HG02981 (cell line): ENCODE results near the gene USE1.
"Not testable (repeated sequence)": the region's sequence is repeated elsewhere in the genome, so short reads cannot be mapped to it uniquely, and the experiment has no call there.

Experiments used
- ATAC-seq: cut with Tn5 transposase; IDR thresholded peaks from one replicate; pipeline ENCODE4 v1.9.1; 2021; ENCODE audit warnings: mild to moderate bottlenecking, moderate library complexity; ENCODE audit not compliant: unreplicated experiment

USE1 gene

GRCh38 chr19:17215127-17215971 lies at the start of gene USE1:
USE1 (plus strand) TSS chr19:17215357; CDS start chr19:17215406, 49 bp downstream.
- peak; percentile 78 for ATAC-seq

- no peak for ATAC-seq
Observed at GRCh38 chr19:17165715-17166114, 49.4 kb upstream of the USE1 start.

GRCh38 chr19:17170538-17171297 lies 44.4 kb upstream of the USE1 start:
- ATAC-seq: no peak

GRCh38 chr19:17171874-17172273 lies 43.3 kb upstream of the USE1 start:
- no peak for ATAC-seq

- ATAC-seq: no peak
Observed at GRCh38 chr19:17172624-17173345, 42.4 kb upstream of the USE1 start.

GRCh38 chr19:17178291-17178690 lies 36.9 kb upstream of the USE1 start:
- no peak for ATAC-seq

- no peak for ATAC-seq
Observed at GRCh38 chr19:17180997-17181702, 34.0 kb upstream of the USE1 start.

GRCh38 chr19:17183271-17183761 lies 31.8 kb upstream of the USE1 start:
- ATAC-seq: no peak

- ATAC-seq: no peak
Observed at GRCh38 chr19:17183858-17184321, 31.3 kb upstream of the USE1 start.

- no peak for ATAC-seq
Observed at GRCh38 chr19:17184371-17184841, 30.8 kb upstream of the USE1 start.

GRCh38 chr19:17185590-17185989 lies 29.6 kb upstream of the USE1 start:
- no peak for ATAC-seq

GRCh38 chr19:17191736-17192135 lies 23.4 kb upstream of the USE1 start:
- ATAC-seq: not testable (repeated sequence)

- no peak for ATAC-seq
Observed at GRCh38 chr19:17192751-17193150, 22.4 kb upstream of the USE1 start.

- ATAC-seq: no peak
Observed at GRCh38 chr19:17194608-17195007, 20.5 kb upstream of the USE1 start.

GRCh38 chr19:17195106-17195505 lies 20.1 kb upstream of the USE1 start:
- ATAC-seq: no peak

GRCh38 chr19:17196610-17197009 lies 18.5 kb upstream of the USE1 start:
- no peak for ATAC-seq

- ATAC-seq: no peak
Observed at GRCh38 chr19:17197666-17198065, 17.5 kb upstream of the USE1 start.

GRCh38 chr19:17200408-17201079 lies 14.6 kb upstream of the USE1 start:
- ATAC-seq: no peak

GRCh38 chr19:17202249-17202648 lies 12.9 kb upstream of the USE1 start:
- ATAC-seq: no peak

- no peak for ATAC-seq
Observed at GRCh38 chr19:17202713-17203112, 12.4 kb upstream of the USE1 start.
